ENCODE data around the gene C11orf91. TPM values are rescaled to one million over a fixed set of nuclear protein-coding genes. Genes with fewer than 3 reads are reported as not detected.
A peak's percentile ranks its signal among the peaks of the same experiment; 100 is the strongest.

The C11orf91 gene
- total RNA-seq, 4 donors from 2014 or later = not detected

DNA sequence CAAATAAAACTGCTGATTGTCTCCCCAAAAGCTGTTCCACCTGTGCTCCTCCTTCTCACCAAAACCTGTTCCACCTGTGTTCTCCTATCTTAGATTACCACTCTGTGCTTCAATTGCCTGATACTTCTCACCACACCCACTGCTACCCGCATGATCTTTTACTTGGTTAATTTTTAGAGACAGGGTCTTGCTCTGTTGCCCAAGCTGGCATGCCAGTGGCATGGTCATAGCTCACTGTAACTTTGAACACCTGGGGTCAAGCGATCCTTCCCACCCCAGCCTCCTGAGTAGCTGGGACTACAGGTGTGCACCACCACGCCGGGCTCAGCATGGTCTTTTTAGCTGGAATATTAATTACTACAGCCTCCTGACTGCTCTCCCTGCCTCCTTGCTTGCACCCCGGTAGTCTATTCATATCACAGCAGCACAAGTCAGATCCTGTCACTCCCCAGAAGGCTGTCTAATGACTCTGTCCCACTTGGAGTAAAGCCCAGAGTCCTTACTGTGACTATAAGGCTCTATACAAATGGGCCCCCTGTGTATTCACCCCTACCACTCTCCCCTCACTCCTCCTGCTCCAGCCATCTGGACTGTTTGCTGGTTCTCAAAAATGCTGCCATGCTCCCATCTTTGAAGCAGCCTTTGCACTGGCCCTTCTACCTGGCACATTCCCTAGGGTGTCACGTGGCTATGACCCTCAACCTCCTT, 3.5 kb downstream of the C11orf91 start:
- TF ChIP-seq, protein P1, sequence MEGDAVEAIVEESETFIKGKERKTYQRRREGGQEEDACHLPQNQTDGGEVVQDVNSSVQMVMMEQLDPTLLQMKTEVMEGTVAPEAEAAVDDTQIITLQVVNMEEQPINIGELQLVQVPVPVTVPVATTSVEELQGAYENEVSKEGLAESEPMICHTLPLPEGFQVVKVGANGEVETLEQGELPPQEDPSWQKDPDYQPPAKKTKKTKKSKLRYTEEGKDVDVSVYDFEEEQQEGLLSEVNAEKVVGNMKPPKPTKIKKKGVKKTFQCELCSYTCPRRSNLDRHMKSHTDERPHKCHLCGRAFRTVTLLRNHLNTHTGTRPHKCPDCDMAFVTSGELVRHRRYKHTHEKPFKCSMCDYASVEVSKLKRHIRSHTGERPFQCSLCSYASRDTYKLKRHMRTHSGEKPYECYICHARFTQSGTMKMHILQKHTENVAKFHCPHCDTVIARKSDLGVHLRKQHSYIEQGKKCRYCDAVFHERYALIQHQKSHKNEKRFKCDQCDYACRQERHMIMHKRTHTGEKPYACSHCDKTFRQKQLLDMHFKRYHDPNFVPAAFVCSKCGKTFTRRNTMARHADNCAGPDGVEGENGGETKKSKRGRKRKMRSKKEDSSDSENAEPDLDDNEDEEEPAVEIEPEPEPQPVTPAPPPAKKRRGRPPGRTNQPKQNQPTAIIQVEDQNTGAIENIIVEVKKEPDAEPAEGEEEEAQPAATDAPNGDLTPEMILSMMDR (IDR thresholded peaks at IDR 0.05) = no peak
- no peak for TF ChIP-seq POLR2A (IDR thresholded peaks at IDR 0.05; ENCODE audit: low read depth)
- H3K4me1 ChIP-seq = peaks cover 57 to 64% (median 59%) of the 10 kb centered on the region in 4 donors
- no peak overlapping the region for H3K27ac ChIP-seq (replicated peaks in 1 of 4)
- intact Hi-C loops (cut with DNase I) = loop anchor here (5.0 to 10.0 kb wide), 2 partner anchors 35 to 542 kb away; no protein-coding TSS in a partner anchor
- no peaks in the 10 kb centered on the region for H3K9me3 ChIP-seq
- no peaks in the 10 kb centered on the region for H3K27me3 ChIP-seq
- 85% methylated on average over 6 of the region's 6 CpGs for WGBS
- H3K4me3 ChIP-seq = no peak overlapping the region
- no peaks in the 10 kb centered on the region for H3K36me3 ChIP-seq
- DNase-seq (ENCODE audit: extremely low spot score) = no peak

DNA sequence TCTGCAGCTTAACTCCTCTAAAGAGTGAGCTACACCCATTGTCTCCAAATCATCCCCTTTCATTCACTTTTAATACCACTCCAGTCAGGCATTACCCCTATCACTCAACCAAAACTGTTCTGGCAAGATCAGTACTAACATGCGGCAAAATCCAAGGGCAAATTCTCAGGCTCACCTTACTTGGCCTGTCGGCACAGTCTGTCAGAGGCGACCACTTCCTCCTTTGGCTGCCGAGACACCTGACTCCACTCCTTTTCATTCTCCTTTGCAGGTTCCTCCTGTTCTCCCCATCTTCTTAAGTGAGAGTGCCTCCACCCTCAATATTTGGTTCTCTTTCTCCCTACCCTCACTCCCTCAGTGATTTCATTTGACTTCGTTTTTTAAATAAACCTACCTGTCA, 4.2 kb downstream of the C11orf91 start:
- Histone ChIP-seq H3K4me3 (no peak overlapping the region), H3K4me1 (peaks cover 57 to 64% (median 58%) of the 10 kb centered on the region in 4 donors), H3K9me3 (no peaks in the 10 kb centered on the region), H3K36me3 (no peaks in the 10 kb centered on the region), H3K27ac (replicated peaks in 1 of 4) (no peak overlapping the region), H3K27me3 (no peaks in the 10 kb centered on the region)
- WGBS = 84% methylated on average over 5 of the region's 5 CpGs
- intact Hi-C loops (cut with DNase I) = loop anchor here (5.0 to 10.0 kb wide), 2 partner anchors 36 to 542 kb away; no protein-coding TSS in a partner anchor
- TF ChIP-seq EP300 (IDR thresholded peaks at IDR 0.05) (no peak), POLR2AphosphoS5 (IDR thresholded peaks at IDR 0.05) (no peak), POLR2A (IDR thresholded peaks at IDR 0.05; ENCODE audit: low read depth) (no peak)
- TF ChIP-seq, protein P1 (IDR thresholded peaks at IDR 0.05) = no peak
- DNase-seq (ENCODE audit: extremely low spot score) = no peak

DNA sequence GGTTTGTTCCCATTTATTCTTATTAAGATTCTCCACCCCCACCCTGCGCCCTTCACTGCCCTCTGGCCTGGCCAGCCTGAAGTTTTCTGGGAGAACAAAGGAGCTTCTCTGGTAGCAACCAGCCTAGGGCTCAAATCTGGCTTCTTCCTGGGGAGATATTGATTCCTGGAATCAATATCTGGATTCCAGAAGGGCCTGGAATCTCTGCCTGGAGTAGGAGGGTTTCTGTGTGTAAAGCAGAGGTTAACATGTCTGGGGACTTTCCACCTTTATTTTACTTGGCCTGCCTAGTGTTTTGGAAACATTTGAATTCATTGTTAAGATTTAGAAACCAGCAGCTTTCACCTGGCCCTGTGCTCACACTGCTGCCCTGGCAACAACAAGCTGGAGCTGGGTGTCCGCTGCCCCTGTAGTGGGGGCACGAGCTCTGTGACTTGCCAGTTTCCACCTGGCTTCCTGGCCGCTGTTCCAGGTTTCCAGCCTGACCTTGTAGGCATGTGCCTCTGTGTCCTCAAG, 5.5 kb downstream of the C11orf91 start:
- TF ChIP-seq POLR2A (IDR thresholded peaks at IDR 0.05; ENCODE audit: low read depth) (no peak), POLR2AphosphoS5 (IDR thresholded peaks at IDR 0.05) (peak; percentile 37 to 57)
- WGBS = 75% methylated on average over 2 of the region's 4 CpGs
- H3K4me3 ChIP-seq = no peak overlapping the region
- no peaks in the 10 kb centered on the region for H3K36me3 ChIP-seq
- H3K9me3 ChIP-seq = no peaks in the 10 kb centered on the region
- intact Hi-C loops (cut with DNase I) = loop anchor here (5.0 to 10.0 kb wide), 2 partner anchors 37 to 540 kb away; no protein-coding TSS in a partner anchor
- no peaks in the 10 kb centered on the region for H3K27me3 ChIP-seq
- H3K4me1 ChIP-seq = peaks cover 56 to 67% (median 59%) of the 10 kb centered on the region in 4 donors
- H3K27ac ChIP-seq (replicated peaks in 1 of 4) = peak overlapping the region; percentile 19 to 74 (median 52)
- DNase-seq (ENCODE audit: extremely low spot score) = no peak

DNA sequence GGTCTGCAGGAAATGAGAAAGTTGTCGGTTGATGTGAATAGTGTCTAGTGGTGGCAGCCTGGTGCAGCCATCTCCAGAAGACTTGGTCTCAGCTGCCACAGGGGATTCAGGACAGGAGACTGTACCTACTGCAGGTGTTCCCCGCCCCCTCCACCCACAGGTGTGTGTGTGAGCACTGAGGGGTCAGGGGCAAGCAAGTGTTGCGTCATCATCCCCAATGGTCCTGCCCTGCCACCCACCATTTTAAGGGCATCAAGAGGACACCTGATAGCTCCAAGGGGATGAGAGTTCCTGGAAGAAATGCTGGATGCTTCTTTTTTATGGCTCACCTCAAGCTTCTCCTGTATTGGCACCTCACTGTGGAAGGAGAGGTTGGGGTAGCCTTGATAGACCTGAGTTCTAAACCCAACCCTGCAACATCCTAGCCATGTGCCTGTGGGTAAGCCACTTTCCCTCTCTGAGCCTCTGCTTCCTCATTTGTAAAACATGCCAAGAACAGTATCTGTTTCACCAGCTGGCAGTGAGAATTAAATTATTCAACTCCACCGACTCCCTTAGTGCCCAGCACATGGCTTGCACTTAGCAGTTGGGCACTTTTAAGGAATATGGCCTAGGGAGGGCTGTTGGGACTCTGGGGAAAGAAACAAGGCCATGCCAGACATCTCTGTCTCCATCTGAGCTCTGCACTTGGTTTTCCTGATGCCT, 6.1 kb downstream of the C11orf91 start:
- H3K4me1 ChIP-seq = peaks cover 54 to 61% (median 58%) of the 10 kb centered on the region in 4 donors
- H3K4me3 ChIP-seq = no peak overlapping the region
- DNase-seq (ENCODE audit: extremely low spot score) = no peak
- 75% methylated on average over 3 of the region's 4 CpGs for WGBS
- H3K36me3 ChIP-seq = no peaks in the 10 kb centered on the region
- H3K27ac ChIP-seq (replicated peaks in 1 of 4) = peak overlapping the region; percentile 19 to 74 (median 52)
- H3K9me3 ChIP-seq = no peaks in the 10 kb centered on the region
- intact Hi-C loops (cut with DNase I) = loop anchor here (5.0 to 10.0 kb wide), 2 partner anchors 38 to 540 kb away; no protein-coding TSS in a partner anchor
- TF ChIP-seq POLR2AphosphoS5 (IDR thresholded peaks at IDR 0.05) = no peak
- TF ChIP-seq, protein P1 (IDR thresholded peaks at IDR 0.05) = no peak
- no peak for TF ChIP-seq POLR2A (IDR thresholded peaks at IDR 0.05; ENCODE audit: low read depth)
- TF ChIP-seq EP300 (IDR thresholded peaks at IDR 0.05) = no peak
- no peaks in the 10 kb centered on the region for H3K27me3 ChIP-seq

DNA sequence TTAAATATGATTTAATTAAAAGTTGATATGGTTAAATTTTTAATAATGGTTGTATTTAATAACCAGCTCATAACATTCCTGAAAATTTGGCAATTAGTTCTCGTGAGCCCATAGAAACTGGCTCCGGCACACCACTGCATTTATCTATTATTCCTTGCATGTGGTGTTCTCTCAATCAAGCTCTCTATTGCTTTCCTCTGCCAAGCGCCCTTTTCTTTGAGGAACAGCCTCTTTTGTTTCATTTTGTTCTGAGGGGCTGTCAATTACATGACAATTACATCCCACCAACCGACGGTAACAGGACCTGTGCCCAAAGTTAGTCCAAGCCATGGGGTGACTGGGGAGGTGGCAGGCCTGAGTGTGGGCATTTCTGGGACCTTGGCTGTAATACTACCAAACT, 8.1 kb downstream of the C11orf91 start:
- Histone ChIP-seq H3K4me1 (peaks cover 54 to 65% (median 56%) of the 10 kb centered on the region in 4 donors), H3K36me3 (no peaks in the 10 kb centered on the region), H3K27me3 (no peaks in the 10 kb centered on the region), H3K9me3 (peaks cover 0 to 2% (median 0%) of the 10 kb centered on the region in 4 donors), H3K27ac (replicated peaks in 1 of 4) (peak overlapping the region; percentile 74 to 82 (median 78)), H3K4me3 (no peak overlapping the region)
- no peak for DNase-seq (ENCODE audit: extremely low spot score)
- WGBS = 44% methylated on average over 5 of the region's 5 CpGs
- TF ChIP-seq POLR2A (IDR thresholded peaks at IDR 0.05; ENCODE audit: low read depth) (no peak), POLR2AphosphoS5 (IDR thresholded peaks at IDR 0.05) (no peak), EP300 (IDR thresholded peaks at IDR 0.05) (no peak)
- TF ChIP-seq, protein P1 (IDR thresholded peaks at IDR 0.05) = no peak
- intact Hi-C loops (cut with DNase I) = loop anchor here (10.0 kb wide), 1 partner anchor 538 kb away; no protein-coding TSS in a partner anchor

Measured in esophagus muscularis mucosa (tissue), 4 donors.